ENCODE measurements around the gene LITAFD.
"Not testable (repeated sequence)": the region's sequence is repeated elsewhere in the genome, so short reads cannot be mapped to it uniquely, and the experiment has no call there.

The LITAFD gene

DNA sequence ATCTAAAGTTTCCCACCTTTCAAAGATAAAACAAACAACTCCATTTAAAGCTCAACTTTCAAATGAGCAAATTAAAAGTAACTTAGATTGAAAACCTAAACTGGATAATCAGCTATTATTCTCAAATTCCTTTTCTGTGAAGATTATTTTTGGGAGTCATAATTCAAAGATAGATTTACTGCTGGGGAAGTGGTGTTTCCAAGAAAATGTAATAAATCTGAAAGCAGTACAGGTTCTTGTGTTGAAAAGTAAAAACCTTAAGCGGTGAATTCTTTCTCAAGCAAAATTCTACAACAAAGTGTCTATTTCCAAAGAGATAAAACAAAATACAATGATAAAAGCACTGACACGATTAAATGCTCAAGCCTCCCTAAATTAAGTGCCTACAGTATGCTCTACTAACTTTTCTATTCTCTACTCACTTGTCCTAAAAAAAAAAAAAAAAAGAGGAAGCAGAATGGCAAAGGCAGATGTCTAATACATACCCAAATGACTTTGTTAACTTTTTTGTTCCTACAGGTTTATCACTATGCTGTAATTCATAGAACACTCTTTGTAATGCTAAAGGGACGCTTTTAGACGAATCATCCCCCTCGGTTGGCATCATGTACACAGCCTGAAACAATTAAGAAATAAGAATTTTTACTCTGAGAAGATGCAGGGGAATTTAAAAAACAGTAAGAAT lies 34.5 kb downstream of the LITAFD start:
- no peak overlapping the region for H3K27ac ChIP-seq (ENCODE audit: poor library complexity, severe bottlenecking)
- no peak for TF ChIP-seq CTCF (IDR thresholded peaks at IDR 0.05; ENCODE audit: poor library complexity, severe bottlenecking)

DNA sequence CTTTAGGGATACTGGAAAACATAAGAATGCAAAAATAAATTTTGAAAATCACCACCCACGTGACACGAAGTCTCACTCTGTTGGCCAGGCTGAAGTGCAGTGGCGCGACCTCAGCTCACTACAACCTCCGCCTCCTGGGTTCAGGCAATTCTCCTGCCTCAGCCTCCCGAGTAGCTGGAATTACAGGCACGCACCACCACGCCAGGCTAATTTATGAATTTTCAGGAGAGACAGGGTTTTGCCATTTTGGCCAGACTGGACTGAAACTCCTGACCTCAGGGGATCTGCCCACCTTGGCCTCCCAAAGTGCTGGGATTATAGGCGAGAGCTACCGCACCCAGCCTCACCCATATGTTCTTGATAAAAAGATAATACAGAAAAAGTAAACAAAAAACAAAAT lies 35.2 kb downstream of the LITAFD start:
- not testable (repeated sequence) for H3K27me3 ChIP-seq (ENCODE audit: insufficient read depth, poor library complexity, severe bottlenecking); ATAC-seq (ENCODE audit: low read depth); DNase-seq (ENCODE audit: low spot score); H3K4me1 ChIP-seq (ENCODE audit: insufficient read depth, poor library complexity, severe bottlenecking); H3K27ac ChIP-seq (ENCODE audit: poor library complexity, severe bottlenecking); H3K9me3 ChIP-seq (ENCODE audit: severe bottlenecking); H3K4me3 ChIP-seq (ENCODE audit: severe bottlenecking)
- peaks cover 98% of the 10 kb centered on the region for H3K36me3 ChIP-seq (ENCODE audit: low read depth)

More for the DNA sequence above, 34.5 kb downstream of the LITAFD start:
- ATAC-seq (ENCODE audit: low read depth), result no peak
- Histone ChIP-seq H3K4me1 (ENCODE audit: insufficient read depth, poor library complexity, severe bottlenecking) (no peaks in the 10 kb centered on the region), H3K4me3 (ENCODE audit: severe bottlenecking) (no peak overlapping the region), H3K27me3 (ENCODE audit: insufficient read depth, poor library complexity, severe bottlenecking) (no peaks in the 10 kb centered on the region), H3K9me3 (ENCODE audit: severe bottlenecking) (no peaks in the 10 kb centered on the region), H3K36me3 (ENCODE audit: low read depth) (peaks cover 97% of the 10 kb centered on the region)
- no peak for DNase-seq (ENCODE audit: low spot score)

GRCh38 chr16:8919089-8919933 lies 37.2 kb downstream of the LITAFD start:
- Histone ChIP-seq H3K4me1 (ENCODE audit: insufficient read depth, poor library complexity, severe bottlenecking) (no peaks in the 10 kb centered on the region), H3K27me3 (ENCODE audit: insufficient read depth, poor library complexity, severe bottlenecking) (no peaks in the 10 kb centered on the region), H3K36me3 (ENCODE audit: low read depth) (peaks cover 100% of the 10 kb centered on the region), H3K27ac (ENCODE audit: poor library complexity, severe bottlenecking) (no peak overlapping the region), H3K9me3 (ENCODE audit: severe bottlenecking) (no peaks in the 10 kb centered on the region), H3K4me3 (ENCODE audit: severe bottlenecking) (no peak overlapping the region)
- TF ChIP-seq CTCF (IDR thresholded peaks at IDR 0.05; ENCODE audit: poor library complexity, severe bottlenecking), result no peak
- no peak for ATAC-seq (ENCODE audit: low read depth)
- DNase-seq (ENCODE audit: low spot score), result no peak

- H3K27me3 ChIP-seq (ENCODE audit: insufficient read depth, poor library complexity, severe bottlenecking), result no peaks in the 10 kb centered on the region
- no peak for DNase-seq (ENCODE audit: low spot score)
- no peak overlapping the region for H3K27ac ChIP-seq (ENCODE audit: poor library complexity, severe bottlenecking)
- TF ChIP-seq CTCF (IDR thresholded peaks at IDR 0.05; ENCODE audit: poor library complexity, severe bottlenecking), result no peak
- ATAC-seq (ENCODE audit: low read depth), result no peak
- H3K36me3 ChIP-seq (ENCODE audit: low read depth), result peaks cover 96% of the 10 kb centered on the region
- H3K9me3 ChIP-seq (ENCODE audit: severe bottlenecking), result no peaks in the 10 kb centered on the region
- no peaks in the 10 kb centered on the region for H3K4me1 ChIP-seq (ENCODE audit: insufficient read depth, poor library complexity, severe bottlenecking)
- no peak overlapping the region for H3K4me3 ChIP-seq (ENCODE audit: severe bottlenecking)
Observed at GRCh38 chr16:8919934-8920462, 37.8 kb downstream of the LITAFD start.

DNA sequence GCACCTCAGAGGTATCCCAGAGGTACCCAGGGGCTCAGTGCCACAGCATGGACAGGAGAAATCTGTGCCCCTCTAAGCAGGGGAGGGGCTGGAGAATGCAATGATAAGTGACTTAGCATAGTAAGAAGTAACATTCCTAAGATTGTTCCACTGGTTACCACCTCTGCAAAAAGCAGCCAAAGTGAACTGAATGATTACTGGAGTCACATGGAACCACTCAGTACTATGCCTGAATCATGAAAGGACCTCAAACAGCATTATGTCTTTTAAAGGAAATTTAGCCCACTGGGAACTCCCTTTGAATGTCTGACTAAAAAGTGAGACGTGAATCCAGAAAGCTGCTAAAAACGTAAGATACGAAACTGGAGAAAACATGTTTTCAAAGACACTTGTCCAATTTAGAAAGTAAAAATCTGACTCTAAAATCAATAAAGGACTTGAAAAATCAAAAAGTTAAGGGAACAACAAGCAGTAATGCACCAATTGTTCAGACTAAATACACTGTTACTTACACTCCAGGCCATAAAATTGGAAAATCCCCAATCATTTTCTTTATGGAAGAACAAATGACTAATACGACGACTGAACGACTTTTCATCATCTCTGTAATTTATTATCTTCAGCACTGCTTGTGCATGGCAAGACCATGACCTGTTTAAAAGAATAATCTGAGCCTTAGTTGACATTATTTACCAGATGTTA lies 38.6 kb downstream of the LITAFD start:
- H3K36me3 ChIP-seq (ENCODE audit: low read depth), result peaks cover 96% of the 10 kb centered on the region
- ATAC-seq (ENCODE audit: low read depth) (no peak), DNase-seq (ENCODE audit: low spot score) (no peak)
- H3K9me3 ChIP-seq (ENCODE audit: severe bottlenecking), result no peaks in the 10 kb centered on the region
- no peaks in the 10 kb centered on the region for H3K27me3 ChIP-seq (ENCODE audit: insufficient read depth, poor library complexity, severe bottlenecking)
- H3K4me3 ChIP-seq (ENCODE audit: severe bottlenecking), result no peak overlapping the region
- H3K4me1 ChIP-seq (ENCODE audit: insufficient read depth, poor library complexity, severe bottlenecking), result no peaks in the 10 kb centered on the region
- no peak overlapping the region for H3K27ac ChIP-seq (ENCODE audit: poor library complexity, severe bottlenecking)
- TF ChIP-seq CTCF (IDR thresholded peaks at IDR 0.05; ENCODE audit: poor library complexity, severe bottlenecking), result no peak
